GM23338 (cell line): ENCODE data around the gene BRCA1. TPM values are rescaled to one million over a fixed set of nuclear protein-coding genes. Genes with fewer than 3 reads are reported as not detected.

ENCODE experiments used
- ATAC-seq: fragments of 200-7000 bp; cut with Tn5 transposase; 3 replicates; pipeline ENCODE4 v1.9.1; 2020
- DNase-seq: peaks from one replicate; pipeline ENCODE4 v3.0.0-alpha.2; 2015; ENCODE audit warnings: low spot score
- H2AFZ ChIP-seq: fragments of 200-600 bp; sonication (generic); 2 replicates; pipeline ENCODE4 v1.8.0; 2016; ENCODE audit warnings: antibody characterized with exemption, mild to moderate bottlenecking, moderate library complexity
- H3F3A ChIP-seq: fragments of 200-600 bp; sonication (generic); replicated peaks from 2 replicates; pipeline ENCODE4 v1.8.0; 2017; ENCODE audit warnings: antibody characterized with exemption, mixed run types, low read depth
- H3K27ac ChIP-seq: fragments of 200-600 bp; sonication (generic); 2 replicates; pipeline ENCODE4 v1.6.1; 2016; ENCODE audit warnings: low read depth
- H3K27me3 ChIP-seq: fragments of 200-600 bp; sonication (generic); 2 replicates; pipeline ENCODE4 v1.8.0; 2016; ENCODE audit warnings: mild to moderate bottlenecking, mixed run types, moderate library complexity; ENCODE audit not compliant: insufficient read depth
- H3K36me3 ChIP-seq: fragments of 200-600 bp; sonication (generic); 2 replicates; pipeline ENCODE4 v1.8.0; 2016; ENCODE audit warnings: mild to moderate bottlenecking; ENCODE audit not compliant: insufficient read depth
- H3K4me1 ChIP-seq: fragments of 200-600 bp; sonication (generic); 2 replicates; pipeline ENCODE4 v1.8.0; 2016; ENCODE audit warnings: mild to moderate bottlenecking, moderate library complexity; ENCODE audit not compliant: insufficient read depth
- H3K4me2 ChIP-seq: fragments of 200-600 bp; sonication (generic); 2 replicates; pipeline ENCODE4 v1.7.1; 2017; ENCODE audit warnings: mixed run types
- H3K4me3 ChIP-seq: fragments of 200-600 bp; sonication (generic); 2 replicates; pipeline ENCODE4 v1.6.1; 2016; ENCODE audit warnings: mixed run types
- H3K79me2 ChIP-seq: fragments of 200-600 bp; sonication (generic); replicated peaks from 2 replicates; pipeline ENCODE4 v1.8.0; 2017; ENCODE audit warnings: mild to moderate bottlenecking; ENCODE audit not compliant: insufficient read depth
- H3K9me2 ChIP-seq: fragments of 200-600 bp; sonication (generic); 2 replicates; pipeline ENCODE4 v1.8.0; 2017; ENCODE audit not compliant: insufficient read depth
- H4K20me1 ChIP-seq: fragments of 200-600 bp; sonication (generic); replicated peaks from 2 replicates; pipeline ENCODE4 v1.8.0; 2017; ENCODE audit warnings: mild to moderate bottlenecking; ENCODE audit not compliant: insufficient read depth
- H3K27ac Mint-ChIP-seq: 2 replicates; pipeline ENCODE4 v1.8.0; 2020; ENCODE audit warnings: inconsistent platforms, mild to moderate bottlenecking, moderate library complexity, mixed read lengths
- H3K27me3 Mint-ChIP-seq: 3 replicates; pipeline ENCODE4 v1.8.0; 2022; ENCODE audit warnings: low read depth, mild to moderate bottlenecking, moderate library complexity, mixed read lengths, inconsistent platforms; ENCODE audit not compliant: insufficient read depth, poor library complexity
- H3K36me3 Mint-ChIP-seq: 3 replicates; pipeline ENCODE4 v1.8.0; 2021; ENCODE audit warnings: low read depth, mild to moderate bottlenecking, inconsistent platforms, moderate library complexity, mixed read lengths
- H3K4me1 Mint-ChIP-seq: 3 replicates; pipeline ENCODE4 v1.8.0; 2020; ENCODE audit warnings: mild to moderate bottlenecking, inconsistent platforms, mixed read lengths
- H3K4me3 Mint-ChIP-seq: 3 replicates; pipeline ENCODE4 v1.8.0; 2021; ENCODE audit warnings: moderate library complexity, mild to moderate bottlenecking, inconsistent platforms, mixed read lengths
- H3K9me3 Mint-ChIP-seq: 3 replicates; pipeline ENCODE4 v1.8.0; 2020; ENCODE audit warnings: moderate library complexity, mild to moderate bottlenecking, inconsistent platforms, mixed read lengths
- CREB1 ChIP-seq: fragments of 250-450 bp; sonication (Bioruptor Pico); IDR thresholded peaks from 2 replicates; pipeline ENCODE4 v1.5.0; 2020; ENCODE audit warnings: low read depth, mild to moderate bottlenecking, moderate library complexity
- EZH2 ChIP-seq: fragments of 200-600 bp; sonication (generic); IDR thresholded peaks from one replicate; pipeline ENCODE4 v1.8.0; 2017; ENCODE audit warnings: antibody characterized with exemption, mild to moderate bottlenecking, low read depth; ENCODE audit not compliant: unreplicated experiment
- NANOG ChIP-seq: IDR thresholded peaks from 2 replicates; pipeline ENCODE4 v1.6.1; 2016; ENCODE audit warnings: antibody characterized with exemption, borderline replicate concordance
- POLR2AphosphoS5 ChIP-seq: IDR thresholded peaks from 2 replicates; pipeline ENCODE4 v1.6.1; 2016; ENCODE audit warnings: antibody characterized with exemption, low read depth
- ZNF114 ChIP-seq: fragments of 250-450 bp; sonication (Bioruptor Pico); IDR thresholded peaks from 2 replicates; pipeline ENCODE4 v1.5.0; 2020; ENCODE audit warnings: mild to moderate bottlenecking, moderate library complexity
- polyA plus RNA-seq: library from polyadenylated mRNA; unstranded; fragments of >200 nt; fragmentation: Nextera tagmentation; extraction: Ambion mirVana; gene quantifications from 2 replicates; pipeline ENCODE4 v1.2.1, GENCODE V29; 2016
- total RNA-seq: library from RNA; depleted of rRNA; stranded (reverse); fragments of >200 nt; shearing (Covaris generic); gene quantifications from 2 replicates; pipeline ENCODE4 v1.2.3, GENCODE V29; 2014
- TF ChIP-seq, protein P1 (sequence below), 2 experiments: fragments of 200-600 bp in 1 of 2; sonication (generic) in 1 of 2; conservative IDR thresholded peaks; 2 replicates each; pipeline versions ENCODE4 v1.5.1 to v1.6.1; 2016 to 2017; ENCODE audit warnings: antibody characterized with exemption in 2 of 2, low read depth in 2 of 2, mild to moderate bottlenecking in 2 of 2, moderate library complexity in 1 of 2
- TF ChIP-seq, protein P2 (sequence below): fragments of 250-450 bp; sonication (Bioruptor Pico); IDR thresholded peaks from 2 replicates; pipeline ENCODE4 v1.5.0; 2020; ENCODE audit warnings: mild to moderate bottlenecking, moderate library complexity

The BRCA1 gene
- total and polyA plus RNA-seq, 2 experiments from 2014 or later: 43.2 to 45.9 TPM

DNA sequence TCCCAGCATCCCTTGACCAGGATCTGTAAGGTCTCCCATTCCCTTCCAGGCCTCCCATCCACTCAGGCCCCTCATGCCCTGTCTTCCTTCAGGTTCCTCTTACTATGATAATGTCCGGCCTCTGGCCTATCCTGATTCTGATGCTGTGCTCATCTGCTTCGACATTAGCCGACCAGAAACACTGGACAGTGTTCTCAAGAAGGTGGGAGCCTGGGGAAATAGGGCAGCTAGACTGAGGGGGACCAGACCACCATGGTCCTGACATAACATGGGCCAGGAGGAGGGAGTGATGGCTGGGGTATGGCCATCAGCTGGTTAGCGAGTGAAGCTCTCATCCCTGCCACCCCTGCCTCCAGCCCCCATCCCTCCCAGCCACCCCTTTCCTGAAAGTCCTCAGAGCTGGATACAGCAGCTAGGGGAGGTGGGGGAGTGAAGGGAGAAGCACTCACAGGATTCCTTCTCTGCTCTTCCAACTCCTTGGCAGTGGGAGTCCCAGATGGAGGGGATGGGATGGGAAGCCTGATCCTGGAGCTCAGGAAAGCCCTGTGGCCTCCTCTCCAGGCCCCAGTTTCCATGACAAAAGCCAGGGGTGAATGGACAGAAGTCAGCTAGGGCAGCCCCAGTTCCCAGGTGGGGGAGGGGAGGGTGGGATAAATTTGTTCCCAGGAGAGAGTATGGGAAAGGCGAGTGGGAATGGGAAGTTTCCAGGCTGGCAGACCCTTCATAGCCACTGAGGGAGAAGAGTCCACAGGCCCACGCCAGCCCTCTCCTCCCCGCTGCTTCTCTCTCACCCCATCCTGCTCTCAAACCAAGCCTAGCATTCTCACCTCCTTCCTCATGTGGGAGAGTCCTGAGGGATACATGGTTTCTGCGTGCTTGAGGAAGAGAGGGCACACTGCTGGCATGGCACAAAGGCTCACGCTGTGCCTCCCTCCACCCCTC is 97.8 kb downstream of the BRCA1 start:
- H2AFZ ChIP-seq: no peak overlapping the region
- H3K4me1 ChIP-seq: peaks cover 36% of the 10 kb centered on the region
- H3F3A ChIP-seq: 0 out of 2 replicates have a peak, but pooled peaks cover 10% of the 10 kb centered on the region
- TF ChIP-seq NANOG (no peak), EZH2 (no peak), CREB1 (CRISPR knock-in tag) (no peak), POLR2AphosphoS5 (0 out of 2 replicates have a peak, but pooled peaks have one; percentile 30), ZNF114 (CRISPR knock-in tag) (no peak)
- TF ChIP-seq, protein P1, sequence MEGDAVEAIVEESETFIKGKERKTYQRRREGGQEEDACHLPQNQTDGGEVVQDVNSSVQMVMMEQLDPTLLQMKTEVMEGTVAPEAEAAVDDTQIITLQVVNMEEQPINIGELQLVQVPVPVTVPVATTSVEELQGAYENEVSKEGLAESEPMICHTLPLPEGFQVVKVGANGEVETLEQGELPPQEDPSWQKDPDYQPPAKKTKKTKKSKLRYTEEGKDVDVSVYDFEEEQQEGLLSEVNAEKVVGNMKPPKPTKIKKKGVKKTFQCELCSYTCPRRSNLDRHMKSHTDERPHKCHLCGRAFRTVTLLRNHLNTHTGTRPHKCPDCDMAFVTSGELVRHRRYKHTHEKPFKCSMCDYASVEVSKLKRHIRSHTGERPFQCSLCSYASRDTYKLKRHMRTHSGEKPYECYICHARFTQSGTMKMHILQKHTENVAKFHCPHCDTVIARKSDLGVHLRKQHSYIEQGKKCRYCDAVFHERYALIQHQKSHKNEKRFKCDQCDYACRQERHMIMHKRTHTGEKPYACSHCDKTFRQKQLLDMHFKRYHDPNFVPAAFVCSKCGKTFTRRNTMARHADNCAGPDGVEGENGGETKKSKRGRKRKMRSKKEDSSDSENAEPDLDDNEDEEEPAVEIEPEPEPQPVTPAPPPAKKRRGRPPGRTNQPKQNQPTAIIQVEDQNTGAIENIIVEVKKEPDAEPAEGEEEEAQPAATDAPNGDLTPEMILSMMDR (conservative IDR thresholded peaks at IDR 0.05; ENCODE audit: low read depth in 2 of 2): no peak
- TF ChIP-seq, protein P2, sequence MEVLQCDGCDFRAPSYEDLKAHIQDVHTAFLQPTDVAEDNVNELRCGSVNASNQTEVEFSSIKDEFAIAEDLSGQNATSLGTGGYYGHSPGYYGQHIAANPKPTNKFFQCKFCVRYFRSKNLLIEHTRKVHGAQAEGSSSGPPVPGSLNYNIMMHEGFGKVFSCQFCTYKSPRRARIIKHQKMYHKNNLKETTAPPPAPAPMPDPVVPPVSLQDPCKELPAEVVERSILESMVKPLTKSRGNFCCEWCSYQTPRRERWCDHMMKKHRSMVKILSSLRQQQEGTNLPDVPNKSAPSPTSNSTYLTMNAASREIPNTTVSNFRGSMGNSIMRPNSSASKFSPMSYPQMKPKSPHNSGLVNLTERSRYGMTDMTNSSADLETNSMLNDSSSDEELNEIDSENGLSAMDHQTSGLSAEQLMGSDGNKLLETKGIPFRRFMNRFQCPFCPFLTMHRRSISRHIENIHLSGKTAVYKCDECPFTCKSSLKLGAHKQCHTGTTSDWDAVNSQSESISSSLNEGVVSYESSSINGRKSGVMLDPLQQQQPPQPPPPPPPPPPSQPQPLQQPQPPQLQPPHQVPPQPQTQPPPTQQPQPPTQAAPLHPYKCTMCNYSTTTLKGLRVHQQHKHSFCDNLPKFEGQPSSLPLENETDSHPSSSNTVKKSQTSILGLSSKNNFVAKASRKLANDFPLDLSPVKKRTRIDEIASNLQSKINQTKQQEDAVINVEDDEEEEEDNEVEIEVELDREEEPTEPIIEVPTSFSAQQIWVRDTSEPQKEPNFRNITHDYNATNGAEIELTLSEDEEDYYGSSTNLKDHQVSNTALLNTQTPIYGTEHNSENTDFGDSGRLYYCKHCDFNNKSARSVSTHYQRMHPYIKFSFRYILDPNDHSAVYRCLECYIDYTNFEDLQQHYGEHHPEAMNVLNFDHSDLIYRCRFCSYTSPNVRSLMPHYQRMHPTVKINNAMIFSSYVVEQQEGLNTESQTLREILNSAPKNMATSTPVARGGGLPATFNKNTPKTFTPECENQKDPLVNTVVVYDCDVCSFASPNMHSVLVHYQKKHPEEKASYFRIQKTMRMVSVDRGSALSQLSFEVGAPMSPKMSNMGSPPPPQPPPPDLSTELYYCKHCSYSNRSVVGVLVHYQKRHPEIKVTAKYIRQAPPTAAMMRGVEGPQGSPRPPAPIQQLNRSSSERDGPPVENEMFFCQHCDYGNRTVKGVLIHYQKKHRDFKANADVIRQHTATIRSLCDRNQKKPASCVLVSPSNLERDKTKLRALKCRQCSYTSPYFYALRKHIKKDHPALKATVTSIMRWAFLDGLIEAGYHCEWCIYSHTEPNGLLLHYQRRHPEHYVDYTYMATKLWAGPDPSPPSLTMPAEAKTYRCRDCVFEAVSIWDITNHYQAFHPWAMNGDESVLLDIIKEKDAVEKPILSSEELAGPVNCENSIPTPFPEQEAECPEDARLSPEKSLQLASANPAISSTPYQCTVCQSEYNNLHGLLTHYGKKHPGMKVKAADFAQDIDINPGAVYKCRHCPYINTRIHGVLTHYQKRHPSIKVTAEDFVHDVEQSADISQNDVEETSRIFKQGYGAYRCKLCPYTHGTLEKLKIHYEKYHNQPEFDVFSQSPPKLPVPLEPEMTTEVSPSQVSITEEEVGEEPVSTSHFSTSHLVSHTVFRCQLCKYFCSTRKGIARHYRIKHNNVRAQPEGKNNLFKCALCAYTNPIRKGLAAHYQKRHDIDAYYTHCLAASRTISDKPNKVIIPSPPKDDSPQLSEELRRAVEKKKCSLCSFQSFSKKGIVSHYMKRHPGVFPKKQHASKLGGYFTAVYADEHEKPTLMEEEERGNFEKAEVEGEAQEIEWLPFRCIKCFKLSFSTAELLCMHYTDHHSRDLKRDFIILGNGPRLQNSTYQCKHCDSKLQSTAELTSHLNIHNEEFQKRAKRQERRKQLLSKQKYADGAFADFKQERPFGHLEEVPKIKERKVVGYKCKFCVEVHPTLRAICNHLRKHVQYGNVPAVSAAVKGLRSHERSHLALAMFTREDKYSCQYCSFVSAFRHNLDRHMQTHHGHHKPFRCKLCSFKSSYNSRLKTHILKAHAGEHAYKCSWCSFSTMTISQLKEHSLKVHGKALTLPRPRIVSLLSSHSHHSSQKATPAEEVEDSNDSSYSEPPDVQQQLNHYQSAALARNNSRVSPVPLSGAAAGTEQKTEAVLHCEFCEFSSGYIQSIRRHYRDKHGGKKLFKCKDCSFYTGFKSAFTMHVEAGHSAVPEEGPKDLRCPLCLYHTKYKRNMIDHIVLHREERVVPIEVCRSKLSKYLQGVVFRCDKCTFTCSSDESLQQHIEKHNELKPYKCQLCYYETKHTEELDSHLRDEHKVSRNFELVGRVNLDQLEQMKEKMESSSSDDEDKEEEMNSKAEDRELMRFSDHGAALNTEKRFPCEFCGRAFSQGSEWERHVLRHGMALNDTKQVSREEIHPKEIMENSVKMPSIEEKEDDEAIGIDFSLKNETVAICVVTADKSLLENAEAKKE: peak; percentile 86
- H3K4me3 Mint-ChIP-seq: peak overlapping the region; percentile 46
- peaks cover 21% of the 10 kb centered on the region for H3K36me3 Mint-ChIP-seq
- ATAC-seq (peak; percentile 52), DNase-seq (peak; percentile 74)
- no peaks in the 10 kb centered on the region for H3K36me3 ChIP-seq
- peaks cover 21% of the 10 kb centered on the region for H3K27me3 Mint-ChIP-seq
- H3K4me3 ChIP-seq: peak overlapping the region; percentile 39
- no peaks in the 10 kb centered on the region for H3K9me2 ChIP-seq
- H3K9me3 Mint-ChIP-seq: no peaks in the 10 kb centered on the region
- no peak overlapping the region for H3K27ac ChIP-seq
- peak overlapping the region; percentile 93 for H3K4me2 ChIP-seq
- H3K79me2 ChIP-seq: peaks cover 14% of the 10 kb centered on the region; the same call in 1 of the 2 replicates
- no peaks in the 10 kb centered on the region for H4K20me1 ChIP-seq
- H3K4me1 Mint-ChIP-seq: peaks cover 36% of the 10 kb centered on the region
- peak overlapping the region; percentile 47 for H3K27ac Mint-ChIP-seq
- no peaks in the 10 kb centered on the region for H3K27me3 ChIP-seq
